ENCODE results near the gene CELSR3.
A peak's percentile ranks its signal among the peaks of the same experiment; 100 is the strongest.

Gene CELSR3

GRCh38 chr3:48631516-48632448 is 30.9 kb downstream of the CELSR3 start:
- no peak for DNase-seq

- DNase-seq, result no peak
Measured at GRCh38 chr3:48630833-48631232, 31.9 kb downstream of the CELSR3 start.

- DNase-seq, result no peak
Measured at GRCh38 chr3:48630407-48630806, 32.3 kb downstream of the CELSR3 start.

- no peak for DNase-seq
Measured at GRCh38 chr3:48629894-48630293, 32.8 kb downstream of the CELSR3 start.

- DNase-seq, result no peak
Measured at GRCh38 chr3:48628277-48629017, 34.2 kb downstream of the CELSR3 start.

GRCh38 chr3:48625600-48625999 is 37.1 kb downstream of the CELSR3 start:
- no peak for DNase-seq

GRCh38 chr3:48624767-48625166 is 37.9 kb downstream of the CELSR3 start:
- no peak for DNase-seq

GRCh38 chr3:48623851-48624547 is 38.7 kb downstream of the CELSR3 start:
- DNase-seq, result no peak

- no peak for DNase-seq
Measured at GRCh38 chr3:48621461-48621869, 41.2 kb downstream of the CELSR3 start, which contains the start of gene TMEM89. Gene TMEM89, minus strand, starts transcription at chr3:48621769. Its CDS starts 13 bp downstream, at chr3:48621756.

- DNase-seq, result no peak
Measured at GRCh38 chr3:48619541-48620524, 42.9 kb downstream of the CELSR3 start.

GRCh38 chr3:48617559-48617958 is 45.1 kb downstream of the CELSR3 start:
- no peak for DNase-seq

GRCh38 chr3:48614044-48614443 is 48.6 kb downstream of the CELSR3 start:
- peak; percentile 26 to 36 for DNase-seq

- no peak for DNase-seq
Measured at GRCh38 chr3:48612309-48612708, 50.4 kb downstream of the CELSR3 start.

GRCh38 chr3:48609088-48610005 is 53.3 kb downstream of the CELSR3 start, which contains the start of gene UQCRC1:
Gene UQCRC1, minus strand, starts transcription at chr3:48609646. Its CDS starts 26 bp downstream, at chr3:48609620.
- peak; percentile 90 to 92 for DNase-seq

- DNase-seq, result peak; percentile 31 to 54
Measured at GRCh38 chr3:48607519-48607918, 55.2 kb downstream of the CELSR3 start.

GRCh38 chr3:48601622-48601994 is 61.1 kb downstream of the CELSR3 start:
- DNase-seq, result no peak

- DNase-seq, result no peak
Measured at GRCh38 chr3:48600711-48601621, 61.7 kb downstream of the CELSR3 start.

- no peak for DNase-seq
Measured at GRCh38 chr3:48599509-48600285, 63.0 kb downstream of the CELSR3 start.

- DNase-seq, result no peak
Measured at GRCh38 chr3:48599077-48599501, 63.6 kb downstream of the CELSR3 start.
